GM04503 (cell line): Measurements from ENCODE around the gene LRIG3.
"Not testable (repeated sequence)": the region's sequence is repeated elsewhere in the genome, so short reads cannot be mapped to it uniquely, and the experiment has no call there.

Source experiments
- DNase-seq: peaks from one replicate; pipeline ENCODE4 v3.0.0-alpha.2; 2012; ENCODE audit warnings: low read depth

LRIG3 gene

DNA sequence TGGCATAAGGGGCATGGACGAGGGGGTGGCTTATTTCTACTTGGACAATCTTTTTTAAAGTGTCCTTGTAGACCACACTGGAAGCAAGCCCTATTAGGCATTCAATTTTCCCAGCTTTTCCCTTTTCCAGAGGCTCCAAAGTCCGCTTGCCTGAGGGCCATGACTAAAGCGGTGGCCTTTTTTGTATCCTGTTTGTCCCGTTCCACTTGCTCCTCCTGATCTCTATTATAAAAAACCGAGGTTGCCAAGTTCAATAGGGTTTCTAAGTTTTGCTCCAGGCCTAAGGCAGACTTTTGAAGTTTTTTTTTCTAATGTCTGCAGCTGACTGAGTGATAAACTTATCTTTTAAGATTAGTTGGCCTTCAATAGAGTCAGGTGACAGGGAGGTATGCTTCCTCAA is 64.7 kb downstream of the LRIG3 start:
- not testable (repeated sequence) for DNase-seq

GRCh38 chr12:58850826-58851225 is 69.5 kb downstream of the LRIG3 start:
- peak; percentile 49 for DNase-seq

GRCh38 chr12:58847901-58848600 is 72.3 kb downstream of the LRIG3 start:
- DNase-seq, result no peak

DNA sequence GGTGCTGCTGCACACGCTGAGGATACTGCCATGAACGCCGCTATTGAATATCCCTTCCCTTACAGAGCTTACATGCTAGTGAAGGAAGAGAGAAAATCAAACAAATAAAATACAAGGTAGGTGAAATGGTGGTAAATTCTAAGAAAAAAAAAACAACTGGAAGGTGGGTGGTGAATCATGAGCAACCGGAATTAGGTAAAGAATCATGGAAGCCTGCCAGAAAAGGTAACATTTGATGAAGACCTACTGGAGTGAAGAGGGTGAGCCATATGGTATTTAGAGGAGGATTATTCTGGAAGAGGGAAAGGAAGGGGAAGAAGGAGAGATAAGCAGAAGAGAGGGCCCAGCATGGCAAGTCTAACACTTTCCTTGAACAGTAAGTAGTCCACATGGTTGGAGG is 76.1 kb downstream of the LRIG3 start:
- no peak for DNase-seq

DNA sequence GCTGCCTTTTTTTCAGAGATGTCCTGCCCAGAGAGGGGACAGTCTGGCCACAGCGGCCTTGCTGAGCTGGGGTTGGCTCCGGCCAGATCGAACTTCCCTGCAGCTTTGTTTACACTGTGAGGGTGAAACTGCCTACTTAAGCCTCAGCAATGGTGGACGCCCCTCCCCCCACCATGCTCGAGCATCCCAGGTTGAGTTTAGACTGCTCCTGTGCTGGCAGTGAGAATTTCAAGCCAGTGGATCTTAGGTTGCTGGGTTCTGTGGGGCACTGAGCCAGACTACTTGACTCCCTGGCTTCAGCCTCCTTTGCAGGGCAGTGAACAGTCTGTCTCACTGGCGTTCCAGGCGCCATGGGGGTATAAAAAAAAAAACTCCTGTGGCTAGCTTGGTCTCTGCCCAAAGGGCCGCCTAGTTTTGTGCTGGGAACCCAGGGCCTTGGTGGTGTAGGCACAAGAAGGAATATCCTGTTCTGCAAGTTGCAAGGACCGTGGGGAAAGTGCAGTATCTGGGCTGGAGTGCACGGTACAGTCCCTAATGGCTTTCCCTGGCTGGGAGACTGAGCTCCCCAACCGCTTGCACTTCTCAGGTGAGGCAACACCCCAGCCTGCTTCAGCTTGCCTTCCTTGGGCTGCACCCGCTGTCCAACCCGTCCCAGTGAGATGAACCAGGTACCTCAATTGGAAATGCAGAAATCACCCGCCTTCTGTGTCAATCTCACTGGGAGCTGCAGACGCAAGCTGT is 79.1 kb downstream of the LRIG3 start:
- DNase-seq, result no peak

DNA sequence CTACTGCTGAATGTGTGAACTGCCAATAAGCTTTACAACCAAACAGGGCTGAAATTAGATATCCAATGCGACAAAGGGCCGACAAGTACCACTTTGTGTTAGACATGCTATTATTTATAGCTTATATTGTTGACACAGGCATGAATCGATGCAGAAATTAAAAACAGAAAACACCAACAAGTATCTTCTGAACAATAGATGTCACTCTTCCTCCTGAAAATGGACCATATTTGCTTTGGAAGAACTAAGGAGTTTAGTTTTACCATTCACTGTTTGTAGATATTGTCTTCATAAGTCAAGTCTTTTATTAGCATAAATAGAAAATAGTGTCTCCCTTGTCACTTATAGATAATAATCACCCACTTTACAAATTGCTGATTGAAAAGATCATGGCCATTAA is 86.5 kb downstream of the LRIG3 start:
- no peak for DNase-seq

DNA sequence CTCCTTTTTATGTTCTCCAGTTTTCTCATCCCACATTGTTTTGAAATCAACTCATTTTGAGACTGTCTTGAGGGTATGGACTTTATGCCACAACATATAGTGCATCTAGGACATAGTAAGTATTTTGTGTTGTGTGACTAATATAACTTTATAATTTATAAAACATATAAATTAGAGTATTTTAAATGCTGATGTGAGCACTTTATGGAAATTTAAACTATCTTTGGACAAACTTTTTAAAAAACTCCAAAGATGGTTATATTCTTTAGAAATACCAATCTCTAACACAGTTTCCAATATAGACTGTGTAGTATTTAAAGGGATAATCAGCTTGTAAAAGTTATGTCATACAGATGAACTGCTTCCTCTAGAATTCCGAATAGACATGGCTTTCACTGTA is 87.4 kb downstream of the LRIG3 start:
- no peak for DNase-seq
